HepG2 (cell line): ENCODE results near the gene ASIC3. TPM values are rescaled to one million over a fixed set of nuclear protein-coding genes. Genes with fewer than 3 reads are reported as not detected.

Experiments used
- CENPT ChIP-seq: sonication (generic); formaldehyde crosslinking; IDR thresholded peaks from 2 replicates; pipeline ENCODE4 v1.8.0; 2022; ENCODE audit warnings: low read depth, mild to moderate bottlenecking, moderate library complexity, missing genetic modification reagents
- ELF4 ChIP-seq: sonication (generic); formaldehyde crosslinking; IDR thresholded peaks from 2 replicates; pipeline ENCODE4 v1.5.0; 2020; ENCODE audit warnings: missing genetic modification reagents, mild to moderate bottlenecking, moderate library complexity, borderline replicate concordance
- FOXO1 ChIP-seq: sonication (generic); formaldehyde crosslinking; IDR thresholded peaks from 2 replicates; pipeline ENCODE4 v1.4.0; 2020; ENCODE audit warnings: missing genetic modification reagents
- FUBP1 ChIP-seq: sonication (generic); formaldehyde crosslinking; IDR thresholded peaks from 2 replicates; pipeline ENCODE4 v1.5.1; 2020; ENCODE audit warnings: missing genetic modification reagents, mild to moderate bottlenecking, borderline replicate concordance
- LBX2 ChIP-seq: sonication (generic); formaldehyde crosslinking; IDR thresholded peaks from 2 replicates; pipeline ENCODE4 v1.5.0; 2020; ENCODE audit warnings: missing genetic modification reagents, mild to moderate bottlenecking, borderline replicate concordance
- NFAT5 ChIP-seq: sonication (generic); formaldehyde crosslinking; IDR thresholded peaks from 2 replicates; pipeline ENCODE4 v1.4.0; 2020; ENCODE audit warnings: missing genetic modification reagents
- REST ChIP-seq, 2 experiments: IDR thresholded peaks; 2 replicates each; pipeline ENCODE4 v1.6.1; 2011 to 2012; ENCODE audit warnings: low read length in 2 of 2, borderline replicate concordance in 1 of 2, low read depth in 1 of 2, mild to moderate bottlenecking in 1 of 2, moderate library complexity in 1 of 2
- SATB2 ChIP-seq: sonication (generic); formaldehyde crosslinking; IDR thresholded peaks from 2 replicates; pipeline ENCODE4 v1.5.0; 2020; ENCODE audit warnings: missing genetic modification reagents
- SMAD3 ChIP-seq: sonication (generic); formaldehyde crosslinking; IDR thresholded peaks from 2 replicates; pipeline ENCODE4 v1.4.0; 2020; ENCODE audit warnings: missing genetic modification reagents
- SP2 ChIP-seq: sonication (generic); formaldehyde crosslinking; IDR thresholded peaks from 2 replicates; pipeline ENCODE4 v1.5.1; 2020; ENCODE audit warnings: mild to moderate bottlenecking, missing genetic modification reagents
- THAP11 ChIP-seq: IDR thresholded peaks from 2 replicates; pipeline ENCODE4 v1.6.1; 2016; ENCODE audit warnings: missing biosample characterization, missing genetic modification reagents
- XRCC5 ChIP-seq: fragments of 200-400 bp; formaldehyde crosslinking; optimal IDR thresholded peaks from 2 replicates; pipeline ENCODE3; 2017; ENCODE audit warnings: mild to moderate bottlenecking, low read length
- ZNF251 ChIP-seq: sonication (generic); formaldehyde crosslinking; IDR thresholded peaks from 2 replicates; pipeline ENCODE4 v1.9.0; 2021; ENCODE audit warnings: mild to moderate bottlenecking, missing genetic modification reagents
- ZNF260 ChIP-seq: sonication (generic); formaldehyde crosslinking; IDR thresholded peaks from 2 replicates; pipeline ENCODE4 v1.4.0; 2020; ENCODE audit warnings: missing genetic modification reagents, low read depth, mild to moderate bottlenecking, borderline replicate concordance
- ZNF333 ChIP-seq: sonication (generic); formaldehyde crosslinking; IDR thresholded peaks from 2 replicates; pipeline ENCODE4 v1.4.0; 2020; ENCODE audit warnings: mild to moderate bottlenecking, missing genetic modification reagents, borderline replicate concordance
- ZNF652 ChIP-seq: IDR thresholded peaks from 2 replicates; pipeline ENCODE4 v1.6.1; 2016; ENCODE audit warnings: low read depth, borderline replicate concordance
- ZNF672 ChIP-seq: sonication (generic); formaldehyde crosslinking; IDR thresholded peaks from 2 replicates; pipeline ENCODE4 v1.8.1; 2022; ENCODE audit warnings: missing genetic modification reagents
- ZNF766 ChIP-seq: sonication (generic); formaldehyde crosslinking; IDR thresholded peaks from 2 replicates; pipeline ENCODE4 v1.5.0; 2020; ENCODE audit warnings: missing genetic modification reagents, borderline replicate concordance
- polyA plus RNA-seq, 8 experiments: library from polyadenylated mRNA; depleted of rRNA in 3 of 8; stranded (reverse) in 7 of 8; unstranded in 1 of 8; fragments of >200 nt; fragmentation: Illumina TruSeq in 4 of 8; extraction: Trizol in 4 of 8; gene quantifications; 2 replicates each; pipeline versions ENCODE4 v1.2.1 to v1.2.3, GENCODE V29; 2011 to 2016; ENCODE audit warnings: low read depth in 4 of 8, missing spikeins in 1 of 8, mixed read lengths in 1 of 8; ENCODE audit not compliant: insufficient read depth in 1 of 8
- total RNA-seq, 5 experiments: library from RNA; depleted of rRNA; stranded (reverse); fragments of >200 nt; fragmentation: Illumina TruSeq; extraction: Trizol; gene quantifications; 2 replicates each; pipeline ENCODE4 v1.2.3, GENCODE V29; 2016; ENCODE audit warnings: low read depth in 1 of 5

Gene ASIC3
- total and polyA plus RNA-seq, 2 of the 13 experiments (the other 11 are each of a cell fraction or from before 2014, with no cell fraction given): 0.51 TPM; not detected in 1

GRCh38 chr7:151008511-151009323 lies 39.6 kb upstream of the ASIC3 start (continued):
- TF ChIP-seq ZNF652 (CRISPR knock-in tag) (no peak; the same call in 1 of the 2 replicates), ZNF260 (CRISPR knock-in tag) (no peak), NFAT5 (CRISPR knock-in tag) (peak; percentile 49; the same call in 1 of the 2 replicates), FUBP1 (CRISPR knock-in tag) (no peak), FOXO1 (CRISPR knock-in tag) (peak; percentile 61), CENPT (CRISPR knock-in tag) (no peak), ZNF251 (CRISPR knock-in tag) (no peak), ELF4 (CRISPR knock-in tag) (no peak), XRCC5 (peak; percentile 92), ZNF333 (CRISPR knock-in tag) (no peak), THAP11 (CRISPR knock-in tag) (peak; percentile 76), SP2 (CRISPR knock-in tag) (no peak), ZNF672 (no peak), SMAD3 (no peak), LBX2 (CRISPR knock-in tag) (no peak), REST (IDR thresholded peaks at IDR 0.05; ENCODE audit: borderline replicate concordance in 1 of 2, low read depth in 1 of 2, low read length in 2 of 2) (no peak), ZNF766 (CRISPR knock-in tag) (no peak), SATB2 (CRISPR knock-in tag) (no peak)
